Osteocyte (in vitro differentiated cells): ENCODE measurements around the gene IMMP2L. TPM values are rescaled to one million over a fixed set of nuclear protein-coding genes. Genes with fewer than 3 reads are reported as not detected.
"Not testable (repeated sequence)": the region's sequence is repeated elsewhere in the genome, so short reads cannot be mapped to it uniquely, and the experiment has no call there.

Experiments used
- DNase-seq: peaks from one replicate; pipeline ENCODE4 v3.0.0; 2021; ENCODE audit warnings: mixed read lengths; ENCODE audit not compliant: unreplicated experiment; ENCODE audit errors: extremely low spot score
- H3K27ac Mint-ChIP-seq: one replicate; pipeline ENCODE4 v1.8.0; 2021; ENCODE audit warnings: mild to moderate bottlenecking, mixed read lengths; ENCODE audit not compliant: unreplicated experiment
- H3K27me3 Mint-ChIP-seq: one replicate; pipeline ENCODE4 v1.8.0; 2021; ENCODE audit warnings: mixed read lengths; ENCODE audit not compliant: unreplicated experiment
- H3K36me3 Mint-ChIP-seq: one replicate; pipeline ENCODE4 v1.8.0; 2021; ENCODE audit warnings: mixed read lengths; ENCODE audit not compliant: unreplicated experiment
- H3K4me1 Mint-ChIP-seq: one replicate; pipeline ENCODE4 v1.8.0; 2021; ENCODE audit warnings: mixed read lengths; ENCODE audit not compliant: unreplicated experiment
- H3K4me3 Mint-ChIP-seq: one replicate; pipeline ENCODE4 v1.8.0; 2021; ENCODE audit warnings: mild to moderate bottlenecking, moderate library complexity, mixed read lengths; ENCODE audit not compliant: unreplicated experiment
- H3K9me3 Mint-ChIP-seq: one replicate; pipeline ENCODE4 v1.8.0; 2021; ENCODE audit warnings: mixed read lengths; ENCODE audit not compliant: unreplicated experiment
- total RNA-seq: library from RNA; stranded (reverse); gene quantifications from 2 replicates; pipeline ENCODE4 v1.2.1, GENCODE V29; 2021
- TF ChIP-seq, protein P1 (sequence below): fragments of 200-600 bp; sonication (generic); IDR thresholded peaks from 2 replicates; pipeline ENCODE4 v1.5.0; 2021; ENCODE audit warnings: antibody characterized with exemption, mild to moderate bottlenecking, moderate library complexity

The IMMP2L gene
- total RNA-seq, 1 donor from 2014 or later = 15.6 TPM

- no peaks in the 10 kb centered on the region for H3K4me1 Mint-ChIP-seq
- TF ChIP-seq, protein P1, sequence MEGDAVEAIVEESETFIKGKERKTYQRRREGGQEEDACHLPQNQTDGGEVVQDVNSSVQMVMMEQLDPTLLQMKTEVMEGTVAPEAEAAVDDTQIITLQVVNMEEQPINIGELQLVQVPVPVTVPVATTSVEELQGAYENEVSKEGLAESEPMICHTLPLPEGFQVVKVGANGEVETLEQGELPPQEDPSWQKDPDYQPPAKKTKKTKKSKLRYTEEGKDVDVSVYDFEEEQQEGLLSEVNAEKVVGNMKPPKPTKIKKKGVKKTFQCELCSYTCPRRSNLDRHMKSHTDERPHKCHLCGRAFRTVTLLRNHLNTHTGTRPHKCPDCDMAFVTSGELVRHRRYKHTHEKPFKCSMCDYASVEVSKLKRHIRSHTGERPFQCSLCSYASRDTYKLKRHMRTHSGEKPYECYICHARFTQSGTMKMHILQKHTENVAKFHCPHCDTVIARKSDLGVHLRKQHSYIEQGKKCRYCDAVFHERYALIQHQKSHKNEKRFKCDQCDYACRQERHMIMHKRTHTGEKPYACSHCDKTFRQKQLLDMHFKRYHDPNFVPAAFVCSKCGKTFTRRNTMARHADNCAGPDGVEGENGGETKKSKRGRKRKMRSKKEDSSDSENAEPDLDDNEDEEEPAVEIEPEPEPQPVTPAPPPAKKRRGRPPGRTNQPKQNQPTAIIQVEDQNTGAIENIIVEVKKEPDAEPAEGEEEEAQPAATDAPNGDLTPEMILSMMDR = no peak
- DNase-seq = no peak
- H3K27me3 Mint-ChIP-seq = peaks cover 19% of the 10 kb centered on the region
- H3K9me3 Mint-ChIP-seq = peaks cover 6% of the 10 kb centered on the region
- no peak overlapping the region for H3K27ac Mint-ChIP-seq
- H3K4me3 Mint-ChIP-seq = no peak overlapping the region
- no peaks in the 10 kb centered on the region for H3K36me3 Mint-ChIP-seq
These were observed 24.6 kb upstream of the IMMP2L start for GRCh38 chr7:111586711-111587409.

DNA sequence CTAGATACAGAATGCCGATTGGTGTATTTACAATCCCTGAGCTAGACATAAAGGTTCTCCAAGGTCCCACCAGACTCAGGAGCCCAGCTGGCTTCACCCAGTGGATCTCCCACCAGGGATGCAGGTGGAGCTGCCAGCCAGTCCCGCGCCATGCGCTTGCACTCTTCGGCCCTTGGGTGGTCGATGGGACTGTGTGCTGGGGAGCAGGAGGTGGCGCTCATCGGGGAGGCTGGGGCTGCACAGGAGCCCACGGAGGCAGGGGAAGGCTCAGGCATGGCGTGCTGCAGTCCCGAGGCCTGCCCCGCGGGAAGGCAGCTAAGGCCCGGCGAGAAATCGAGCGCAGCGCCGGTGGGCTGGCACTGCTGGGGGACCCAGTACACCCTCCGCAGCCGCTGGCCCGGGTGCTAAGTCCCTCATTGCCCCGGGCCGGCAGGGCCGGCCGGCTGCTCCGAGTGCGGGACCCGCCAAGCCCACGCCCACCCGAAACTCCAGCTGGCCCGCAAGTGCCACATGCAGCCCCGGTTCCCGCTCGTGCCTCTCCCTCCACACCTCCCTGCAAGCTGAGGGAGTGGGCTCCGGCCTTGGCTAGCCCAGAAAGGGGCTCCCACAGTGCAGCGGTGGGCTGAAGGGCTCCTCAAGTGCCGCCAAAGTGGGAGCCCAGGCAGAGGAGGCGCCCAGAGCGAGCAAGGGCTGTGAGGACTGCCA is 19.6 kb upstream of the IMMP2L start:
- H3K27me3 Mint-ChIP-seq, H3K4me1 Mint-ChIP-seq, H3K4me3 Mint-ChIP-seq, H3K36me3 Mint-ChIP-seq, H3K27ac Mint-ChIP-seq, DNase-seq: not testable (repeated sequence)
- peaks cover 17% of the 10 kb centered on the region for H3K9me3 Mint-ChIP-seq

- H3K9me3 Mint-ChIP-seq = peaks cover 18% of the 10 kb centered on the region
- not testable (repeated sequence) for H3K27ac Mint-ChIP-seq, DNase-seq, H3K27me3 Mint-ChIP-seq, H3K4me1 Mint-ChIP-seq, H3K4me3 Mint-ChIP-seq, H3K36me3 Mint-ChIP-seq
These were observed 18.9 kb upstream of the IMMP2L start for GRCh38 chr7:111581207-111581606.

DNA sequence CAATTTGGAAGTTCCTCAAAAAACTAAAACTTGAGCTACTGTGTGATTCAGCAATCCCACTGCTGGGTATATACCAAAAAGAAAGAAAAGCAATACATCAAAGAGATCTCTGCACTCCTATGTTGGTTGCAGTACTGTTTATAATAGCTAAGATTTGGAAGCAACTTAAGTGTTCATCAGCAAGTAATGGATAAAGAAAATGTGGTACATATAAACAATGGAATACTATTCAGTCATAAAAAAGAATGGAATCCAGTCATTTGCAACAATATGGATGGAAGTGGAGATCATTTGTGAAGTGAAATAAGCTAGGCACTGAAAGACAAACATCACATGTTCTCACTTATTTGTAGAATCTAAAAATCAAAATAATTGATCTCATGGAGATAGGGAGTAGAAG is 16.5 kb upstream of the IMMP2L start:
- DNase-seq = no peak
- no peak overlapping the region for H3K4me3 Mint-ChIP-seq
- TF ChIP-seq, protein P1 = no peak

GRCh38 chr7:111571720-111572119 is 9.4 kb upstream of the IMMP2L start:
- Mint-ChIP-seq H3K4me3 (no peak overlapping the region), H3K36me3 (peaks cover 3% of the 10 kb centered on the region), H3K9me3 (peaks cover 16% of the 10 kb centered on the region), H3K27me3 (peaks cover 29% of the 10 kb centered on the region), H3K27ac (no peak overlapping the region), H3K4me1 (no peaks in the 10 kb centered on the region)
- no peak for DNase-seq
- TF ChIP-seq, protein P1 = no peak

More for the DNA sequence above, 16.5 kb upstream of the IMMP2L start:
- H3K9me3 Mint-ChIP-seq = peaks cover 18% of the 10 kb centered on the region
- no peaks in the 10 kb centered on the region for H3K36me3 Mint-ChIP-seq
- H3K27ac Mint-ChIP-seq = no peak overlapping the region
- no peaks in the 10 kb centered on the region for H3K4me1 Mint-ChIP-seq
- peaks cover 12% of the 10 kb centered on the region for H3K27me3 Mint-ChIP-seq

- no peaks in the 10 kb centered on the region for H3K4me1 Mint-ChIP-seq
- DNase-seq = no peak
- peaks cover 3% of the 10 kb centered on the region for H3K36me3 Mint-ChIP-seq
- H3K4me3 Mint-ChIP-seq = no peak overlapping the region
- peaks cover 20% of the 10 kb centered on the region for H3K27me3 Mint-ChIP-seq
- peaks cover 16% of the 10 kb centered on the region for H3K9me3 Mint-ChIP-seq
- TF ChIP-seq, protein P1 = no peak
- H3K27ac Mint-ChIP-seq = no peak overlapping the region
These were observed 6.7 kb upstream of the IMMP2L start for GRCh38 chr7:111568870-111569462.
